ENCODE measurements around the gene FDXR.

DNA sequence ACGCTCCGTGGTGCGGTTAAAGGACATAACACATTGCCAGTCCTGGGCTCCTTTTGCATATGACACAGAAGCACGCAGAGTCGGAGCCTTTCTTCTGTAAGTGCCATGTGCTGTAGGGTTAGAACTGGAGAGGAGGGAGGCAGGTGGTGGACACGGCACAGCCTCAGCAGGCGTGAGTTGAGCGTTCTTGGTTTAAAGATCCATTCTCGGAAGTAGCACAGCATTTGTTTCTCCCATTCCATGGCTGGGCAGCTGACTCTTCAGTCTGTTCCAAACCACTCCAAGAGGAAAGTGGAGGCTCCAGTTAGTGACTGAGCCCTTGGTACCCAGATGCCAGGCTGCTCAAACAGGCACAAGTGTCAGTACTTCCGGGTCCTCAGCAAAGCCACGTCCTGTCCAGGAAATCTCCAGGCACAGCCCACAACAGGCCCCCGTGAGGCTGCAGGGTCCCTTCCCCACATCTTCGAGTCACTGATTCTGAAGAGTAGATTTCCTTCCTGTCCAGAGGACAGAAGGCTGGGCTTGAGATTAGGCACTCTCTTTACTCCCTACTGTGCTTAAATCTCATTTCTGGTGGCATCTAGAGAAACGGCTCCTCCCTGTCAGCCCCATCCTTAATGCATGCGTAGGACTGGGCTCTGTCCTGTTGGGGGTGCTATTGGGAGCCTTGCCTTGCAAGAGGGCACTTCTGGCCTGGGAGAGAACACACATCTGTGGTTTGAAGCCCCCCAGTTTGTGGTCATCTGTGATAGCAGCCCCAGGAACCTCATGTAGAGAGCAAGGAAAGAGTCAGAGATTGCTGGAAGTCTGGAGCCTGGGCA lies 57.0 kb downstream of the FDXR start:
- no peak for TF ChIP-seq CTCF (IDR thresholded peaks at IDR 0.05; ENCODE audit: insufficient read depth, low read length)
- TF ChIP-seq GABPA (IDR thresholded peaks at IDR 0.05; ENCODE audit: low read depth): no peak
